GM12873 (cell line): ENCODE results near the gene PDE7B.

Experiments
- TF ChIP-seq, protein P1 (sequence below): IDR thresholded peaks from 2 replicates; pipeline ENCODE4 v1.5.1; 2012; ENCODE audit warnings: low read depth, mild to moderate bottlenecking, moderate library complexity, low read length, control low read depth; ENCODE audit not compliant: insufficient read depth; ENCODE audit errors: missing control alignments

PDE7B gene

DNA sequence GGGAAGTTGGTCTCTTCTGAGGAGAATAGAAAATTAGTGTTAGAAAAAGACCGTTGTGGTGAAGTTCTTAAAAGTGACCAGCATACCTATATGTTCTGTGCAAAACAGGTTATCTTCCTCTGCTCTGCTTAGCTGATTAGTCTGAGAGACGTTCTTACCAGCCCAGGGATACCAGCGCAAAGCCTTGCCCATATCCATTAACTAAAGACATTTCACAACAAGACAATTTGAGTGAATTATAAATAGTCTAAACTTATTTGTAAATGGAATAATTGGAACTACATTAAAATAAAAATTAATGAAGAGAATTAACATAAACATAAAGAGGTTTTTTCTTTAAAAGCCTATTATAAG is 144.0 kb downstream of the PDE7B start:
- TF ChIP-seq, protein P1, sequence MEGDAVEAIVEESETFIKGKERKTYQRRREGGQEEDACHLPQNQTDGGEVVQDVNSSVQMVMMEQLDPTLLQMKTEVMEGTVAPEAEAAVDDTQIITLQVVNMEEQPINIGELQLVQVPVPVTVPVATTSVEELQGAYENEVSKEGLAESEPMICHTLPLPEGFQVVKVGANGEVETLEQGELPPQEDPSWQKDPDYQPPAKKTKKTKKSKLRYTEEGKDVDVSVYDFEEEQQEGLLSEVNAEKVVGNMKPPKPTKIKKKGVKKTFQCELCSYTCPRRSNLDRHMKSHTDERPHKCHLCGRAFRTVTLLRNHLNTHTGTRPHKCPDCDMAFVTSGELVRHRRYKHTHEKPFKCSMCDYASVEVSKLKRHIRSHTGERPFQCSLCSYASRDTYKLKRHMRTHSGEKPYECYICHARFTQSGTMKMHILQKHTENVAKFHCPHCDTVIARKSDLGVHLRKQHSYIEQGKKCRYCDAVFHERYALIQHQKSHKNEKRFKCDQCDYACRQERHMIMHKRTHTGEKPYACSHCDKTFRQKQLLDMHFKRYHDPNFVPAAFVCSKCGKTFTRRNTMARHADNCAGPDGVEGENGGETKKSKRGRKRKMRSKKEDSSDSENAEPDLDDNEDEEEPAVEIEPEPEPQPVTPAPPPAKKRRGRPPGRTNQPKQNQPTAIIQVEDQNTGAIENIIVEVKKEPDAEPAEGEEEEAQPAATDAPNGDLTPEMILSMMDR: no peak

DNA sequence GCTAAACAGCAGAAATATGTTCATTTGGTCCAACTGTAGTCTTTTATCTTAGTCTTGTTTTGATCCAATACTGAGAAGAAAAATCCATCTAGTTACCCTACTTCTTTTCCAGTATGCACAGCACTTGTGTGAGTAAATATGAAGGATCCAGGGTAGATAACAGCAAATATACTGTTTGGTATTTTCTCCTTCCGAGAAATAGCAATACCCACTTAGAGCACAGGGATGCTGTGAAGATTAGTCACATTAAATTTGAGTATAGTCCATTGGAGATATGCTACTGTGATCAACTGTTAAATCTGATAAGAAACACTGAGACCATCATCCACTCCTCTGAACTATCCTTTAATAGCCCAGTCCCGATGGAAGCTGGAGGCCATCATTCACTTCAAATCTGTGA is 145.2 kb downstream of the PDE7B start:
- TF ChIP-seq, protein P1: no peak

DNA sequence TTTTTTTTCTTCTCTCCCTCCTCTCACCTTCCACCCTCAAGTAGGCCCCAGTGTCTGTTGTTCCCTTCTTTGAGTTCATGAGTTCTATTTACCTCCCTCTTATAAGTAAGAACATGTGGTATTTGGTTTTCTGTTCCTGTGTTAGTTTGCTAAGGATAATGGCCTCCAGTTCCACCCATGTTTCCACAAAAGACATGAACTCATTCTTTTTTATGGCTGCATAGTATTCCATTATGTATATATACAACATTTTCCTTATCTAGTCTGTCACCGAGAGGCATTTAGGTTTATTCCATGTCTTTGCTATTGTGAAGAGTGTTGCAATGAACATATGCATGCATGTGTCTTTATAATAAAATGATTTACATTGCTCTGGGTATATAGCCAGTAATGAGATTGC is 147.9 kb downstream of the PDE7B start:
- TF ChIP-seq, protein P1: no peak

DNA sequence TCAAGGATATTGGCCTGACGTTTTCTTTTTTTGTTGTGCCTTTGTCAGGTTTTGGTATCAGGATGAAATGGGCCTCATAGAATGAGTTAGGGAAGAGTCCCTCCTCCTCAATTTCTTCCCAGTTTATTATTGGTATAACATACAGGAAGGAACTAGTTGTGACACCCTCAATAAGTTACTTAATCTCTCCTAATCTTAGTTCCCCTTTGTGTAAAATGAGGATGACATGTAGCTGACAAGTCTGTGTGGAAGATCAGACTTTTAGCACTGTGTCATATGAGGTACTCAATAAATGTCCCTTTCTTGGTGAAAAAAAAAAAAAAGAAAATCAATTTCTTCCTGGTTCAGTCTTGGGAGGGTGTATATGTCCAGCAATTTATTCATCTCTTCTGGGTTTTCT is 155.8 kb downstream of the PDE7B start:
- TF ChIP-seq, protein P1: no peak

DNA sequence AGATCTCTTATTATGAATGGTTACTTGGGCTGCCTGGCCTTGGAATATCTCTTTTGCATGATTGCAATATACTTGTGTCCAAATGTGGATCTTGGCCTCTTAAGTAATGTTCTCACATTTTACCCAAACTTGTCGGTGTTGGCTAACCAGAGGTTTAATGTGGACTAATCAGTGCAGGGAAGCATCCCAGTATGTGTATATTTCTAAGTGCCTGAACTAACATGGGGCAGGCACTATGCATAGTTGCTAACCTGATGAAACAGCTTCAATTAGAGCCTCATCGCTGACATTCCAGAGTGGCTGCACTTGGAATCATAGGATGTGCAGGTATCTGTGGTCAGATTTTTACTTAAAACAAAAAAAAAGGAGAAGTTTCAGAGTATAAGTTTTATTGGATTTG is 160.0 kb downstream of the PDE7B start:
- TF ChIP-seq, protein P1: no peak

DNA sequence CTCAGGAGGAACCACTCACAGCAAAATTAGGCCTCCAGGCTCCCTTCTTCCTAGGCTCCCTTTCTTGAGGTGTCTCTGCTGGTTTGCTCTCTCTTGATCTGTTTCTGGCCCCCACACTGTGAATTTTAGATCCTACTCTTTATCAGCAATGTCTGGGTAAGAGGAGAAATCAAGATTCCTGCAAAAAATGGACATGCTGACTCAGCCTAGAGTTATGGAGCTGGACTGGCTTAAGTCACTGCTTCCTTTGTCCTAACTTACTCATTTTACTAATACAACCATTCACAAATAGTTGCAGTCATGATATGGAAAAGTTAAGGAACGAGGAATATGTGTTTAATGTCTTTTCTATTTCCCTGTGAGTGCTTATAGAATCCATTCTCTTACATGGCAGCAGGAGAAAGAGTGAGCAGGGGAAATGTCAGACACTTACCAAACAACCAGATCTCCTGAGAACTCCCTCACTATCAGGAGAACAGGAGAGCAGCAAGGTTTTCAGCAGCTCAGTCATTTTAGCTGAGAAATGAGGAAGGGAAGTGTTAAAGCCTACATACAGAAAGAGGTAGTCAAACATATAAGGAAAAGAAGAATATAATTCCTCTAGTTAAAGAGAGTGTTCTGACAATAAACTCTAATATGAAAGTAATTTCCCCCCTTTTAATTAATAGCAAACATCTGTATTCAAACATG is 160.8 kb downstream of the PDE7B start:
- TF ChIP-seq, protein P1: no peak

DNA sequence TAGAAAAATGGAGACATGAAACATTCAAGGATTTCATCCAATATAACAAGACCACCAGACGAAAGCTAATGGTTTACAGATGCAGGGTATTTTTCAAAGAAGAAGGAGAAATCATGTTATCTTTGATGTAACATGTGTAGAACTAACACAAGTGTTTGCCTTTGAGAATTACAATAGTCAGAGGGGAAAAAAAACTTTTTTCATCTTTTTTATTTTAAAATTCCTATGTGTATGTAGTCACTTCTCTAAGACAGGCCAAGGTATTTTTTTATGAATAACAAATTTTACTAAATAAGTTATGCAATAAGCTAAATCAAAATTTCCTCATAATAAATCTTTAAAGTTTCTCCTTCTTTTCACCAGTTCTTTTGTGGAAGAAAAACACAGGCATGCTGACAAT is 161.4 kb downstream of the PDE7B start:
- TF ChIP-seq, protein P1: no peak
